Left lung (tissue), 10 donors: Measurements from ENCODE around the gene CNOT4. TPM values are rescaled to one million over a fixed set of nuclear protein-coding genes. Genes with fewer than 3 reads are reported as not detected.
"Not testable (repeated sequence)": the region's sequence is repeated elsewhere in the genome, so short reads cannot be mapped to it uniquely, and the experiment has no call there.

ENCODE experiments used
- ATAC-seq: fragments of 200-7000 bp; cut with Tn5 transposase; one replicate; pipeline ENCODE4 v1.9.1; 2020; ENCODE audit warnings: moderate library complexity
- DNase-seq, 4 donors: peaks; one replicate each; pipeline ENCODE4 v3.0.0-alpha.2; 2013 to 2020
- H3K27ac ChIP-seq, 2 donors: fragments of 200-600 bp; sonication (generic) in 1 of 2; one replicate each; pipeline versions ENCODE4 v1.5.0 to v1.8.0; 2020 to 2021
- H3K27me3 ChIP-seq, 2 donors: fragments of 200-600 bp; sonication (generic) in 1 of 2; one replicate each; pipeline versions ENCODE4 v1.5.0 to v1.8.0; 2020 to 2021
- H3K36me3 ChIP-seq, 2 donors: fragments of 200-600 bp; sonication (generic) in 1 of 2; one replicate each; pipeline versions ENCODE4 v1.5.0 to v1.8.0; 2020 to 2021
- H3K4me1 ChIP-seq, 2 donors: fragments of 200-600 bp; one replicate each; pipeline ENCODE4 v1.8.0; 2021
- H3K4me3 ChIP-seq, 2 donors: fragments of 200-600 bp; sonication (generic) in 1 of 2; one replicate each; pipeline versions ENCODE4 v1.5.0 to v1.8.0; 2020 to 2021; ENCODE audit warnings: mild to moderate bottlenecking in 1 of 2
- H3K9me3 ChIP-seq, 2 donors: fragments of 200-600 bp; sonication (generic) in 1 of 2; one replicate each; pipeline versions ENCODE4 v1.5.0 to v1.8.0; 2020 to 2021
- intact Hi-C, 2 donors: fragments of 100-400 bp; cut with DNase I; formaldehyde crosslinking; loops; one replicate each; pipeline versions ENCODE4 v1.11.2 to v1.14.2; 2022
- polyA plus RNA-seq, 6 donors: library from polyadenylated mRNA; unstranded; fragments of 120-200 nt; gene quantifications; one replicate each; pipeline ENCODE4 v1.2.1, GENCODE V29; 2013; ENCODE audit not compliant: insufficient read length in 6 of 6
- total RNA-seq, 2 donors: library from RNA; stranded (reverse); fragmentation: NEBNext Ultra II Directional; extraction: Animal tissue kit (Norgen Biotek cat#: 25700); gene quantifications; one replicate each; pipeline ENCODE4 v1.2.1, GENCODE V29; 2021
- TF ChIP-seq, protein P1 (sequence below), 2 donors: fragments of 200-600 bp; sonication (generic) in 1 of 2; IDR thresholded peaks; one replicate each; pipeline versions ENCODE4 v1.5.0 to v1.8.0; 2021; ENCODE audit warnings: antibody characterized with exemption in 2 of 2
- donor health status: DM: no; HTN: yes; CAD: no.
- donor health status: DM: no; HTN: no; CAD: no.

Gene CNOT4
- total and polyA plus RNA-seq, 8 donors, result 21.6 to 35.4 (median 33.6) TPM

DNA sequence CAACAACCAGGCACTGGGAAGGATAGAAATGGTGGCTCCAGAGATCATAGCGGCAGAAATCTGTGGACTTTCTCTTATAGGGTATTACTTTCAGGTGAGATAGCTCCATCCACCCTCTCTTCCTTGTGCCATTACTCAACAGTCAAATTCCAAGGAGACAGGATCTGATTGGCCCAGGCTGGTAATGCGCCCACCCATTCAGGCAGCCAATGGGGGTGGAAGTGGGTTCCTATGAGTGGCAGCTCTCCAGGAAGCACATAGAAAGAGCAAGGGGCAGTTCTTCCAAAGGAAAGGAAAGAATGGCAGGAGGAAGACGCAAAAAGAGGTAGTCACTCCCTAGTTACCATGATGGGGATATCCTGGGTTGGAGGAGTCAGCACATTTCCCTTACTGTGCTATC is 181.8 kb downstream of the CNOT4 start:
- no peaks in the 10 kb centered on the region for H3K36me3 ChIP-seq
- ATAC-seq (no peak), DNase-seq (no peak)
- H3K27ac ChIP-seq, result no peak overlapping the region
- H3K4me1 ChIP-seq, result no peaks in the 10 kb centered on the region
- no peaks in the 10 kb centered on the region for H3K9me3 ChIP-seq
- no peaks in the 10 kb centered on the region for H3K27me3 ChIP-seq
- no peak overlapping the region for H3K4me3 ChIP-seq
- TF ChIP-seq, protein P1, sequence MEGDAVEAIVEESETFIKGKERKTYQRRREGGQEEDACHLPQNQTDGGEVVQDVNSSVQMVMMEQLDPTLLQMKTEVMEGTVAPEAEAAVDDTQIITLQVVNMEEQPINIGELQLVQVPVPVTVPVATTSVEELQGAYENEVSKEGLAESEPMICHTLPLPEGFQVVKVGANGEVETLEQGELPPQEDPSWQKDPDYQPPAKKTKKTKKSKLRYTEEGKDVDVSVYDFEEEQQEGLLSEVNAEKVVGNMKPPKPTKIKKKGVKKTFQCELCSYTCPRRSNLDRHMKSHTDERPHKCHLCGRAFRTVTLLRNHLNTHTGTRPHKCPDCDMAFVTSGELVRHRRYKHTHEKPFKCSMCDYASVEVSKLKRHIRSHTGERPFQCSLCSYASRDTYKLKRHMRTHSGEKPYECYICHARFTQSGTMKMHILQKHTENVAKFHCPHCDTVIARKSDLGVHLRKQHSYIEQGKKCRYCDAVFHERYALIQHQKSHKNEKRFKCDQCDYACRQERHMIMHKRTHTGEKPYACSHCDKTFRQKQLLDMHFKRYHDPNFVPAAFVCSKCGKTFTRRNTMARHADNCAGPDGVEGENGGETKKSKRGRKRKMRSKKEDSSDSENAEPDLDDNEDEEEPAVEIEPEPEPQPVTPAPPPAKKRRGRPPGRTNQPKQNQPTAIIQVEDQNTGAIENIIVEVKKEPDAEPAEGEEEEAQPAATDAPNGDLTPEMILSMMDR (IDR thresholded peaks at IDR 0.05), result no peak
- intact Hi-C loops, result no loop called here

DNA sequence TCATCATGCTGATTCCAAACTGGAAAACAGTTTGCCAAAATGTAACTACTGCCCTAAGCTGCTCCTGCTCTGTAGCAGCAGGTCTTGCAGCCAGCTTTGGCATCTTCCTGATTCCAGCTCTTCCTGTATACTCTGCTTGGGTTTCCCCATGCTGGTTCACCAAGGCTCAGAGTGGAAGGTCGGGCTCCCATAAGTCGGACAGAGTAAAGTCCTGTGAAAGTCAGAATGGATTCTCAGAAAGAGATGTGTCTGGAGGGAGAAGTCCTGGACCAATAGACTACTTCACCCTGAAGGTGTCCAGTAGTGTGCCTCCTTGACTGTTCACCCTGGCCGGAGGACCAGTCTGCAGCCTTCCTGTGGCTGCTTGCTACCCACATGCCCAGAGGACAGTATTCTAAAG is 182.4 kb downstream of the CNOT4 start:
- no peak for ATAC-seq
- no peak overlapping the region for H3K4me3 ChIP-seq
- no peaks in the 10 kb centered on the region for H3K9me3 ChIP-seq
- H3K36me3 ChIP-seq, result no peaks in the 10 kb centered on the region
- intact Hi-C loops, result no loop called here
- H3K27ac ChIP-seq, result no peak overlapping the region
- H3K4me1 ChIP-seq, result no peaks in the 10 kb centered on the region
- DNase-seq, result no peak
- H3K27me3 ChIP-seq, result no peaks in the 10 kb centered on the region
- TF ChIP-seq, protein P1 (IDR thresholded peaks at IDR 0.05), result no peak

DNA sequence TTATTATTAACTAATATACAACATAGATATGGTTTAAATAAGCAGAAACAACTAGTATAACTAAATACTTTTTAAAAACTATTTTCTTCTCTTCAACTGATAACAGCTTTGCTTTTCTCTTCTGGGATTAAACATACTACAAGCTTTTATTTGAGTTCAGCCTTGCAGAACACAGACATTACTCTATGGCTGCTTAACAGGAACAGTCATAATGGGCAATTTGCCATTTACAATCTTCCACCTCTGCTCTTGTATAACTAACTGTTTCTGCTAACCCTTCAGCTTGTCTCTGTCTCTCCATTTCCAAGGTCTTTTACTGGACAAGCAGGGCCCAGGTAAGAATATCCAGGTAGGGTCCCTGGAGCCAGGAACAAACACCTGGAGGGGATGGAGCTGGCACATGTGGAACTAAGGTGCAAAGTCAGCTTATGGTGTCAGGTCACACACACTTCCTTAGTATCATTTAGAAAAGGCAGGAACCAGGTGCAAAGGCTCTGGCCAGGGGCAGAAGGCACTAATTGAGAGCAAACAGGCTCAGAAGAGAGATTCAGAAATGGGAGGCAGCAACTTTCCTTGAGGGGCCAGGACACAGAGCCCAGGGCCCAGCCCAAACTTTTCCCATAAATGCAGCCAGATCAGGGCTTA is 183.1 kb downstream of the CNOT4 start:
- no peaks in the 10 kb centered on the region for H3K4me1 ChIP-seq
- TF ChIP-seq, protein P1 (IDR thresholded peaks at IDR 0.05), result no peak
- intact Hi-C loops, result no loop called here
- H3K9me3 ChIP-seq, result no peaks in the 10 kb centered on the region
- H3K27me3 ChIP-seq, result no peaks in the 10 kb centered on the region
- H3K36me3 ChIP-seq, result no peaks in the 10 kb centered on the region
- no peak for DNase-seq
- H3K27ac ChIP-seq, result no peak overlapping the region
- ATAC-seq, result no peak
- H3K4me3 ChIP-seq, result no peak overlapping the region

DNA sequence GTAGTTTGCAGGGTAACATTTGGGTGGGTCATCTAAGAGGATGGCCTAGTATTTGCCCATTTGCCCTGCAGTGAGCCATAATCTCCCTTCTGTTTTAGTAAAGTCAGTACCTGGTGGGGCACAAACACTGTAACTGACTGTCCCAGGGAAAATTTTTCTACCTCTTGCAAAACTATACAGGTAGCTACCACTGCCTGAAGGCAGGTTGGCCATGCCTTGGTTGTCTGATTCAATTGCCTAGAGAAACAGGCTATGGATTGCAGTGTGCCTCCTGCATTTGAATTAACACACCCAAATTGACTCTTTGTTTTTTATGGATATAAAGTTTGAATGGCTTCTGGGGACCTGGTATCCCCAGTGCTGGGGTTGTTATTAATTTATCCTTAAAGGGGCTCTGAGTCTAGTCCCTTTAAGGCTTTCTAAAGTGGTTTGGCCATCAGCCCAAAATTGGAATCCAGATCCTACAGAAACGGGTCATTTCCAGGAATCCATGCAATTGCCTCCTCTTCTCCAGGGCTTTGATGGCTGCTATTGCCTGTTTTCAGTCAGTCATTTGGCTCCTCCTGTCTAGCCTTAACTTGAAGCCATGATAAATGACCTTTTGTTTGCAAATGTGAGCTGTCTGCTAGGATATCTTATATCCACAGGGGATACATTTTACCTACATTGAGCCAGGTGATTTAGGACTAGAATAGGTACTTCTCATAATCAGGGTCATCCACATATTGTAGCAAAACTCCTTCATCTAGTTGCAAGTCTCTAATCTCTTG is 187.1 kb downstream of the CNOT4 start:
- intact Hi-C loops, result no loop called here
- no peaks in the 10 kb centered on the region for H3K27me3 ChIP-seq
- H3K9me3 ChIP-seq, result no peaks in the 10 kb centered on the region
- H3K4me1 ChIP-seq, result peaks cover 0 to 8% of the 10 kb centered on the region in 2 donors
- no peak overlapping the region for H3K4me3 ChIP-seq
- H3K27ac ChIP-seq, result no peak overlapping the region
- ATAC-seq (no peak), DNase-seq (no peak)
- no peaks in the 10 kb centered on the region for H3K36me3 ChIP-seq
- TF ChIP-seq, protein P1 (IDR thresholded peaks at IDR 0.05), result no peak

DNA sequence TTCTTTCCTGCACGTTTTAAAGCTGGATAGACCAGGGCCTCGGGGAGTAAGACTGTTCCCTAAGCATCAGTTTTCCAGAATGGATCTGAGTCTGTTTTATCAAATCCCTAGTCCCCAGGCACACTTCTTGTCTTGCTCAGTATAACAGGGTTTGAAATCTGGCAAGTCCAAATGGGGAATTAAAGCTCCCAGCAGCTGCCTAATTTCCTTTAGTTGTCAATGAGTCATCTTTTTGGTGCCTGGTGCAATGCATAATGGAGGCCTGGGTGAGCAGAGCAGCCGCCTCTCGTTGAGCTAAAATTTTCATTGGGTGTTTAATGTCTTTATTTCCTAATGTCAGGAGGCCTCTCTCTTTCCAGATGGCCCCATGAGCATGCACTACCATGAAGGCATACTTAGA is 188.3 kb downstream of the CNOT4 start:
- ATAC-seq (peak; percentile 23), DNase-seq (no peak)
- no peak overlapping the region for H3K27ac ChIP-seq
- H3K36me3 ChIP-seq, result no peaks in the 10 kb centered on the region
- no peak overlapping the region for H3K4me3 ChIP-seq
- H3K4me1 ChIP-seq, result peaks cover 0 to 8% of the 10 kb centered on the region in 2 donors
- no peaks in the 10 kb centered on the region for H3K9me3 ChIP-seq
- intact Hi-C loops, result no loop called here
- TF ChIP-seq, protein P1 (IDR thresholded peaks at IDR 0.05), result no peak
- no peaks in the 10 kb centered on the region for H3K27me3 ChIP-seq

DNA sequence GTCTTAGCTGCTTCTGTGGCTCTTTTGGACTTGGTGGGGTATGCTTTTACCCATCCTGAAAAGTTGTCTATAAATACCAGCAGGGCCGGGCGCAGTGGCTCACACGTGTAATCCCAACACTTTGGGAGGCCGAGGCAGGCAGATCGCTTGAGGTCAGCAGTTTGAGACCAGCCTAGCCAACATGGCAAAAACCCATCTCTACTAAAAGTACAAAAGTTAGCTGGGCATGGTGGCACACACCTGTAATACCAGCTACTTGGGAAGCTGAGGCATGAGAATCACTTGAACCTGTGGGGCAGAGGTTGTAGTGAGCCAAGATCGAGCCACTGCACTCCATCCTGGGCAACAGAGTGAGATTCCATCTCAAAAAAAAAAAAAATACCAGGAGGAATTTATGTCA is 188.9 kb downstream of the CNOT4 start:
- H3K4me1 ChIP-seq, H3K4me3 ChIP-seq, H3K9me3 ChIP-seq, H3K27ac ChIP-seq, DNase-seq, ATAC-seq, H3K27me3 ChIP-seq, intact Hi-C loops, H3K36me3 ChIP-seq: not testable (repeated sequence)
